ENCODE measurements around the gene ACE2.

Gene ACE2

DNA sequence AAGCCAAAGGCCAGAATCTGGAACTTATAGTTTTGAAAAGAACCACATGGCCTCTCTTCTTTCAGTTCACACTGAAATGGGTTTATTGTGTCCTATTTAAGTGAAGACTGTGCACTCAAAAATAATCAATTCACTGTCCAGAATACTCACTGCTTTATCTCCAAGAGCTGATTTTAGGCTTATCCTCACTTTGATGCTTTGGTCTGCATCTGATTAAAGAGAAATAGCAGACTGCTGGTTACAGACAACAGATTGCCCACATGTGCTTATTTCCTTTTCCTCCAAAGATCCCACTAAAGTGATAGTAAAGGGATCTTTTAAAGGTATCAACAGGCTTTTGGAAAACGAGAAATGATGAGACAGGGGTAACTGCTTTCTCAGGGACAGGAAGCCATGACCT, 30.6 kb downstream of the ACE2 start:
- no peak for DNase-seq

DNA sequence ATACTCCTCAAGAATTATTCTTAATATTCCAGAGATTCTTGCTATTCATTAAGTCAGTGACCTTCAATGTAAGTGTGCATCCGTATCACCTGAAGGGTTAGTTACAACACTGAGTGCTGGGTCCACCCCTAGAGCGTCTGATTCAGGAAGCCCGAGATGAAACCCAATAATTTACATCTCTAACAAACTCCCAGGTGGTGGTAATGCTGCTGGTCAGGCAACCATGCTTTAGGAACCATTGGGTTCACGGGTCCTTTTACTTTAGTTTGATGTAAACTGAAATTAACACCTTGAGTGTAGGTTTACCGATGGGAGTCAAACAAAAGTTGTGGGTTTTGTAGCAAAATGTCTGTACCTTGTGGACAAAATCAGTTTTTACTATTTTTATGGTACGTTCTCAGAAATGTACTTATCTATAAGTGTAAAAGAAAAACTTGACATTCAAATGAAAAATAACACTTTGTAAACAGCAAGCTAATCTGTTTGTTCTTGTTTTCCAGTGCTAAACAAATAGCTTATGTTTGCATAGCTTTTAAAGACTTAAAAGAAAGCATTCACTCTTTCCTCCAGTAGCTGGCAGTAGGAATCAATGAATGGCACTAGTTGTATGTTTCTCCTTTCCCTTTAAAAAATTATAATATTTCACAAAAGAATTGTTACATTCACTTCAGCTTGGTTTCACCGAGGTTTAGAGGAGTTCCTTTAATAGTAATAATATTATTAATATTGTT, 32.7 kb downstream of the ACE2 start:
- DNase-seq, result no peak

DNA sequence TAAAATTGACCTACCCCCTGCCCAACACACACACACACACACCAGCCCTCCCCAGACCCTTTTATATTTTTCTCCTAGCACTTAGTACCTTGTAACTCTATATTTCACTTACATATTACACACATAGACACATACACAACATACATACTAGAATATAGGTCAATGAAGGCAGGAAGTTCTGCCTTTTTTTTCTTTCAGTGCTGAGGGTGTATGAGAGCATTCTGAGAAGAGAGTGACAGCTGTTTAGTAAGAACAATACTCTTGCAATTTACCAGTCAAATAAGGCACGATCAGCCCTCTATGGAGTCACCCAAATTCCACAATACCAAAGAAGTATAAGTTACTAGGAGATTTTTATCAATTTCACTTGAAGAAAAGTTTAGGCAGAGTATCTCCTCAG, 33.5 kb downstream of the ACE2 start:
- no peak for DNase-seq

DNA sequence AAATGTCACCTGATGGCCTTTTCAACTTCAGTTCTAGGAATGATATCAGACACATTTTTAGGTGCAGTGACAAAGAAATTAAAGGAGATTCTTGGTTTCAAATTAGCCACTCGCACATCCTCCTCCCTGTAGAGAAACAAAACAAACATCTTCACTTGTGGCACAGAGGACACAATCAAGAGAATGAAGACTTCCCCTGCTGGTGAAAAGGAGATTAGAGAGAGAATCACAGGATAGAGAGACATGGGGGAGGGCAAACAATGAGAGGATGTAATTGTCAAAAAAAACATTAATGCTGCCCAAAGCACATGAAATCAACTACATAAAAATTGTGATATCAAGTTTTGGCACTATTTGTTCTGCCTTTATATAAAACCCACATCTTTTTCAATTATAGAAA, 34.5 kb downstream of the ACE2 start:
- no peak for DNase-seq

DNA sequence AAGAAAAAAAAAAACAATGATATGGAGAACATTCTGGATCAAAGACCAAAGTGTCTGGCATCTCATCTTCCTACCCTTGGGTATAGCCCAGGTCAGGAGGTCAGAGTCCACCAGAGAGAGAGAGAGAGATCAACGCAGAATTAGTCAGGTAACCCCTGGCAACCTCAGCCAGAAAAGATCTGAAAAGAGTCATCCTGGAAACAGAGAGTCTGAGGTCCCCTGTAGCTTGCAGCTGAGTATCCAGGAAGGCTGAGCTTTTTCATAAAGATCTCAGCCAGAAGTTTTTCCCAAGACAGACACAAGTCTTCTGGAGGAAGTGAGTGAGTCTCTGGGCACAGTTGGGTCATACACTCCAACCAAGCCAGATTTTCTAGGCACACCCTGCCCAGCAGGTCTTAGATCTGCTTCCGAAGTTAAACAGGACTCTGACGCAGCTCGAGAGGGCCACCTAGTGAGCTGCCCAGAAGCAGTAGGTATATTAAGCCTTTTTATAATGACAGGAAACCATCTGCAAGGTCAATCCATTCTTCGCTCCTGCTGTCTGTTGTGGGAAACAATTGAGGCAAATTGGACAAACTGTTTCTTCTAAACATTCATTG, 35.7 kb downstream of the ACE2 start:
- DNase-seq, result no peak

DNA sequence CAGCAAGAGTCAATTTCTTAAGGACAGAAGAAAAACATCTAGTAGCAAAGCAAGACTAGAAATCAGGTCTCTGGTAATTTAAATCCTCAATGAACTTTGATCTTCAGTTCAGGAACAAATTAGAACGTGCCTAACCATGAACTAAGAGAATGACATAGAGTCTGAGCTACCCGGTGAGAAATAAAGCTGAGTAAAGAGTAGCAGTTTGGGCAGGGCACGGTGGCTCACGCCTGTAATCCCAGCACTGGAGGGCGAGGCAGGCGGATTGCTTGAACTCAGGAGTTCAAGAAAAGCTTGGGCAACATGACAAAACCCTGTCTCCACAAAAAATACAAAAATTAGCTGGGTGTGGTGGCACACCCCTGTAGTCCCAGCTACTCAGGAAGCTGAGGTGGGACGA, 37.7 kb downstream of the ACE2 start:
- DNase-seq, result no peak

DNA sequence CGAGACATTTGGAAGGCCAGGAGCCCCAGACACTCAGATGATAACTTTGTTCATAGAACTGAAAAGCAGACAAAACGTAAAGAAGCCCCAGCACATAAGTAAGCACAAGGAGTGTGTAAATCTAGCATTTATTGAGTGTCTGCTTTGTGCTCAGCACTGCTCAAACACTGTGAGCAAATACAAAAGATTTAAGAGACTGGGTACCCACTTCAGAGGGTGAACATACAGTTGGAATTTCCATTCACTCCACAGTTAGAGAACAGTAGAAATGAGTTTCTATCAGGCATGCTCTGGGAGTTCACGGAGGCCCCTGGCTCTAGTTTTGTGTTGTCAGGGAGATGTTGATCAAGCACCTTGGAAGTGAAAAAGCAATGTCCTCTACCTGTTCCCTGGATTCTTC, 39.8 kb downstream of the ACE2 start:
- no peak for DNase-seq

DNA sequence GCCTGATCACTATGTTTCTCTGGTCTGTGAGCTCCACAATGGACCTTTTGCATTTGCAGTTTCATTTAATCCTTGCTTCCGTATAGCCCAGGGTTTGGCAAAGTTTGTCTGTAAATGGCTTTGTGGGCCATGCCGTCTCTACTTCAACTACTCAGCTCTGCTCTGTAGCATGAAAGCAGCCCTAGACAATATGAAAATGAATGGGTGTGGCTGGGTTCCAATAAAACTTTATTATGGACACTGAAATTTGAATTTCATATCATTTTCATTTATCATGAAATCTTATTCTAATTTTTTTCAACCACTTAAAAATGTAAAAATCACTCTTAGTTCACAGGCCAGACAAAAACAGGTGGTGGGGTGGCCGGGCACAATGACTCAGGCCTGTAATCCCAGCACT, 41.5 kb downstream of the ACE2 start:
- no peak for DNase-seq

DNA sequence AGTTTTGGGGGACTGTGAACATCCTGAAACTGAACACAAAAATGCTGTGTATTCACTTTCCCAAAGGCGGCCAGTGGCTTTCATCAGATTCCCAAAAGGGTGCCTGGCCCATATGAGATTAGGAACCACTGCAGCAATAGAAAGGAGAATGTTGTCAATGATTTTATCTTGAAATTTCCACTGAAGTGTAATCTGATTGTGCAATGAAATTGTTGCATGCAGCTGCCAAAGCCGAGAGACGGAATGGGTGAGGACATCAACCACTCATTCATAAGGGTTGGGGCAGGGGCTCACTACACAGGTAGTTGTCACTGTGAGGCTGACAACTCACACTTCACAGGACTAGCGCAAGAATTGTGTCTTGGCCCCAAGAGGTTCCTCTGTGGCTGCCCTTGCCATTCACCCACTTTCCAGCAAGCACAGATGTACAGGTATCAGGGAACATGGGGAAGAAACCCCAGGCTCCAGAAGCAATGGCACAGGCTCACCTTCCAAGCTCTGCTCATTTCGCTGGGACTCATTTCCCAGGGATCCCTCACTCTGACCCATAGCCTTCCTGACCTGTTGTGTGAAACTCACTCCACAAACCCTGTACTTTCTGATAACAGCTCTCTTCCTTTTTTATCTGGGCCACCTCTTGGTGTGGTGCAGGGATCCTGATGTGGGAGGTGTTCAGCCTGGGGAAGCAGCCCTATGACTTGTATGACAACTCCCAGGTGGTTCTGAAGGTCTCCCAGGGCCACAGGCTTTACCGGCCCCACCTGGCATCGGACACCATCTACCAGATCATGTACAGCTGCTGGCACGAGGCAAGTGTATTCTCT, 51.4 kb downstream of the ACE2 start:
- no peak for DNase-seq

DNA sequence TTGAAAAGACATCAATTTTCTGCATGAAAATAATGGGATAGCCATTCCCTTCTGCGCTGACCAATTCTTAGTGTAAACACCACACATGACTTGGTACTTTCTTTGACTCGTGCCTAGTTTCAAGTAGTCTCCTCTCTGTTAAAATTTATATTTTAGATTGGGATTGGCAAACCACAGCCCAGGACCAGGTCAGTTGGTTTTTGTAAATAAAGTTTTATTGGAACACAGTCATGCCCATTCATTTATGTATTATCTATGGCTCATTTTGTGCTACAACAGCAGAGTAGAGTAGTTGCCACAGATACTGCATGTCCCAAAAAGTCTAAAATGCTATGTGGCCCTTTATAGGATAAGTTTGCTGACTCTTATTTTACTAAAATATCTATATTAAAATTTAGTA, 53.4 kb downstream of the ACE2 start:
- DNase-seq, result no peak

DNA sequence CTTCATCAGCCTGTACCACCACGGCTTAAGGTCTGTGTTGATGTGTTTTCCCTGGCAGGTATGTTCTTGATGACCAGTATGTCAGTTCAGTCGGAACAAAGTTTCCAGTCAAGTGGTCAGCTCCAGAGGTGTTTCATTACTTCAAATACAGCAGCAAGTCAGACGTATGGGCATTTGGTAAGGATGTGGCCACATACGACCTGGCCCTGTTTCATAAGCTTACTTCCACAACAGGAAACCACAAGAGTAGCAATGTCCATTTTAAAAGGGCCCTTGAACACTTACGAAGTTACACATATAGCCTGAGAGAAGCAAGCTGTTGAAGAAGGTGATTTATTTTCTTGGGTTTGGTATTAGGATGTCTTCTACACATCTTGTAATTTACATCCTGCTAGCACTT, 54.0 kb downstream of the ACE2 start:
- no peak for DNase-seq

DNA sequence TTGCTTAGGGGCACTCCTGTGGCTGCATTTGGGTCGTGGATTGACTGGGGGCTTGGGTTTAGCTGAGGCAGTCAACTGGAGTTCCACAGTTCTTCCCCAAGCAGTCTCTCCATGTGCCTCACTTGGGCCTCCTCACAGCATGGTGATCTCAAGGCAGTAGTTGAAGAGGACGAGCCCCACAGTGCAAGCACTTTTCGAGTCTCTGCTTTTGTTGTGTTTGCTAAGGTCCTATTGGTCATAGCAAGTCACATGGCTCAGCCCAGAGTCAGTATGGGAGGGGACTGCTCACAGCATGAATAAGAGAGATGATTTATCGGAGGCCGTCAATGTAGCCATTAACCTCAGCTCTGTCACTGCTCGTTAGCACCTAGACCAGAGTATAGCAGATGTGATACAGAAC, 70.4 kb downstream of the ACE2 start:
- no peak for DNase-seq

DNA sequence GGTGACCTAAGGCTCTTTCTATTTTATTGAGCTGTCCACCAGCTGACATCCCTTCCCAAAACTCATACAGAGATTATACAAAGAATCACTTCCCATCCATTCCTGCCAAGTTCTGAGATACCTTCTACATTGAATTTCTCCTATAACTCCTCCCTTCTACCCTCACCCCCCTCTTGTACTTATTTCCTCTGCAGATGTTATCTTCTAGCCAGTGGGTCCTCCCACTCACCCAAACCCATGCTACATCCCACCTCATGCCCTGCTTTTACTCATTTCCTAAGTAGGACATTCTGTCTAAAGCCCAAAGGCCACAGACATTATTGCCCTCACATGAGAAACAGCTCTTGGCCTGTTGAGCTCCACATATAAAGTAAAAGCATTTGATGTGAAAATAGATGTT, 71.6 kb downstream of the ACE2 start:
- no peak for DNase-seq

DNA sequence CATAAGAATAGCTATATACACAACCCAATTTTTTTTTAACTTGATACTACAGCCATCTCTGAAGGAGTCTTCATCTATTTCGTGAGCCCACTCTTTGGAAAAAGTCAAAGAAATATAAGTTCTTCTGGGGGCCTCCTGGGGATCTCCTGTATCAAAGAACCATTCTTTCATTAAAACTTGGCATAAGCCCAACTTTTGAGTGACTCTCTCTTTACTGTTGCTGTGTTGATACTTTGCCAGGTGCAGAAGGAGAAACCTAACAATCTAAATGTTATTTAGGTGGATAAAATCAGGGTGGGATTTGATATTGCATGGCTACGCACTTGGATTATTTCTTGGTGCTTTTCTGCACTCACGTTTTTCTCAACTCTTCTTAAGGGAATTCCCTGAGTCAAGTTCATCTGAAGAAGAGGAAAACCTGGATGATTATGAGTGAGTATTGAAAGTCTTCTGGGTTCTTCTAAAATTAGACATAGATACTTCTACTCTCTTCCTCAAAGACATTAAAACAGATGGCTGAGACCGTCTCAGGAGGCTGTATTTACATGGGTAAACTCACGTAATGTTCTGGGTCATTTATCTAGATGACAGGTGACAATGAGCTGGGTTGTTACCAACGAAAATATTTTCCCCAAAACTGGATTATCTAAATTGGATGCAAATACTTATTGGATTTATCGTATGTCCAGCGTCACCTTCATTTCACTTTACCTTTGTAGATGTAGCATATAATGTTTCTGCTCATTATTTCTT, 74.9 kb downstream of the ACE2 start:
- DNase-seq, result peak in 1 of 2 experiments; percentile 2

DNA sequence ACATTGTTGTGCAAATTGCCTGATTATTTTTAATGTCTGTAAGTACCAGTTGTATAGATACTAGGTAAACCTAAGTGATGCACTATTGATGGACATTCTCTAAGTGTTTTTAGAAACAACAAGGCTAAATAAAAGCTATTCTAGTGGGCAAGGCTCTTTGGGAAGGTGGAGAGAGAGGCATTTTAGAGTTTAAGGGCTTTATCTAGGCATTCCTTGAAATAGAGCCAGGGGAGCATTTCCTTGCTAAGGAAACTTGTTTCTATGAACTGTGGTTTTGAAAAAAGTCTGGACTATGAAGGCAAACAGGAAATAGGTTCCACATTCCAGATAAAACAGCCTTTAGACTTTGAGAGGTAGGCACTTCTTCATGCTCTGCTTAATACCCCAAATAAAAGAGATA, 76.3 kb downstream of the ACE2 start:
- DNase-seq, result no peak

DNA sequence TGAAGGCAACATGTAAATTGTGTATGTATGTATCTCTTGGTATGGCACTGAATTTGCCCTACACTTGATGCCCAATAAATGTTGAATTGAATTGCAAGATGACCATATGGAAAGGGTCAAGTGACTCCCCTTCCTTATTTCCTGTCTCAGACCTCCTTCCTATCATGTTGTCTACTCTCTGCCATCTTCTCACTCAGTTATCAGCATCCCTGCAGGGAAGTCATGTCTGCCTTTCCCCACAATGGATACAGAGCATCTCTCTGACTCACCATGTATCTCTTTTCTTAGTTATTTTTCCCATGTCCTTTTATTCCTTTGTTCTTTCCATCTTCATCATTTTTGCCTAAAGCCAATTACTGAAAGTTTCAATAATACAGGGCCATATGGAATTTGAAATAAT, 77.7 kb downstream of the ACE2 start:
- DNase-seq, result no peak

DNA sequence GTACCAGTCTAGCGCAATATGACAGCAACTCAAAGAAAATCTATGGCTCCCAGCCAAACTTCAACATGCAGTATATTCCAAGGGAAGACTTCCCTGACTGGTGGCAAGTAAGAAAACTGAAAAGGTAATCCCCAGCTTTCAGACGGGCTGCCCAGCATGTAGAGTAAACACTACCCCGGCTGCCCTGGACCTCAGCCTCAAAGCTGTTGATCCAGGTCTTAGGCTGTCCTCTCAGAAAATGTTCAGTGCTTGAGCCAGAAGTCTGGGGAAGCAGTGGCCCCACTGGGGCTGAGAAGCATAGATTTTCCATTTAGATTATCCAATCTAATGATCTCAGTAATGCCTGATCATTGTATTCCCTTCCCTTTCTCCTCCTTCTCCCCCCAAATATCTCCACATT, 78.3 kb downstream of the ACE2 start:
- no peak for DNase-seq

DNA sequence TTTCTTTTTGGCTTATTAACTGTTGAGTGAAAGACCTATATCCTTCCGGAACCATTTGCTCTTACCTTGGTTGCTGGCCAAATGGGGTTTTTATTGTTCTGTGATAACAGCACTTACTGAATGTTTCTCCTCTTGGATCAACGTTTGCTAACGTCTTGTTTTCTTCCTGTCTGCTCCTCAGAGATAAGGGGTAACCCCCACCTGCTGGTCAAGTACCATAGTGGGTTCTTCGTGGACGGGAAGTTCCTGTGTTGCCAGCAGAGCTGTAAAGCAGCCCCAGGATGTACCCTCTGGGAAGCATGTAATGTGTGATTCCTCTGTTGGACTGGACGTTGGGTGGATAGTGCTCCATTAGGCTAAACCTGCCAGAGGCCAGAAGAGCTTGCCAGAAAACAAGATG, 84.8 kb downstream of the ACE2 start:
- DNase-seq, result no peak

DNA sequence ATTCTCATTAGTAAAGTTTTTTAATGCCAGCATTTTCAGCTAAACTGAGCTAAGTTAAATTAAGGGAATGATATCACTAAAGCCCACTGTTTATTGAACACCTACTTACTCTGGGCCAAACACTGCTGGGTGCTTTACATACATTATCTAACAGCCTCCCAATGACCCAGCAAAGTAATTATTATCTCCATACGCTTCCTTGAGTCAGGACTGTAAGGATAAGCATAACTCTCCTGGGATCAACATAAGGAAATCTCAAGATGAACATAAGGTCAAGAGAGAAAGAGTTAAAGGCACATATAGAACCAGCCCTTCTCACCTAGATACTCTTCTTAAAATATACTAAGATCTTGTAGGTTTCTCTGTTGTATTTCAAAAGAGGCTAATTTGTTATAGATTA, 86.5 kb downstream of the ACE2 start:
- DNase-seq, result no peak

DNA sequence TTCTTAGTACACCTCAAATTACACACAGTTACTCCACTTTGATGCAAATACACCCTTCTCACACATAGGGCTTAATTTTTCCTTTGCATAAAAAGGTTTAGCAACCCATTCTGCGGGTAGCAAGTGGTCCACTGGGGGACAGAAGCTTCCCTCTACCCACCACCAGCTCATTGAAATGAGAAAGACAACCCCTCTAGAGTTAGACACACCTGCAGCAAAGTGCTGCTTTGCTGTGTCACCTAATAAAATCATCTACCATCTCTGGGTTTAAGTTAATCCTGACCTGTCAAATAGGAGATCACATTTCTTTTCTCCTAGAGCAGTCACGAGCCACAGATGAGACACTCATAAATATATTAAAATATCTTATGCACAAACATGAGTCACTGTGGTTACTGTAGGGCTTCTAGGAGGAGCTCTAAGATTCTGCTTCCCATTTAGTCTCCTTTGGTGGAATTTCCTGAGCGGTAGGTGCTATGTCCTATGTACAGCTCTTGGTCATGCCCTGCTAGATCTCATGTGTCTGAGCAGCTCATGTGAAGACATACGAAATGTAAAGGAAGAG, 88.3 kb downstream of the ACE2 start:
- DNase-seq, result no peak

DNA sequence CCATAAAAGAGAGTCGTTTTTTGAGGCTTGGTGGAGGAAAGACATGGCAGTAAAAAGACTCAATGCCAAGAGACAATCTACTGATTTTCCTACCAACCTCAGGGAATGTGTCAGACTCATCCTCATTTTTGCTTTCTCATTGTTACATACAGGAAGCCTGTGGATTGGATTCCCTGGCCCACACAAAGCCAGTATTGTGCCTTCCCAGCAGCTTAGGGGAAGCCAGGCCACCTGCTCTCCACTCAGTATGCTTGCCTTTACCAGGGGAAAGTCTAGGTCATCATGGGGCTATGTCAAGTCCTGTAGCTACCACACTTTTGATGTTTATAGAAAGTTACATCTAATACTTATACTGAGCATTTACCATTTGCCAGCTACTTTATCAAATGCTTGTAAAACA, 89.2 kb downstream of the ACE2 start:
- no peak for DNase-seq

Data from NCI-H187 (cell line).